HUES64 (cell line): Measurements from ENCODE around the gene CDH4.

ENCODE experiments used
- H3K27ac ChIP-seq: 2 replicates; pipeline ENCODE4 v1.7.0; 2013; ENCODE audit warnings: low read depth, low read length, inconsistent platforms
- H3K27me3 ChIP-seq: 2 replicates; pipeline ENCODE4 v1.6.1; 2013; ENCODE audit warnings: mild to moderate bottlenecking, low read length; ENCODE audit not compliant: insufficient read depth
- H3K36me3 ChIP-seq: 2 replicates; pipeline ENCODE4 v1.6.1; 2013; ENCODE audit warnings: mild to moderate bottlenecking, low read length; ENCODE audit not compliant: insufficient read depth
- H3K4me1 ChIP-seq: 2 replicates; pipeline ENCODE4 v1.6.1; 2013; ENCODE audit warnings: mild to moderate bottlenecking, low read length, moderate library complexity; ENCODE audit not compliant: insufficient read depth
- H3K4me3 ChIP-seq: 2 replicates; pipeline ENCODE4 v1.5.1; 2013; ENCODE audit warnings: mild to moderate bottlenecking, low read length, moderate library complexity
- H3K9ac ChIP-seq: 2 replicates; pipeline ENCODE4 v1.6.1; 2013; ENCODE audit warnings: mild to moderate bottlenecking, low read depth, low read length
- H3K9me3 ChIP-seq: 2 replicates; pipeline ENCODE4 v1.6.1; 2013; ENCODE audit warnings: low read depth, low read length; ENCODE audit not compliant: insufficient read depth
- WGBS: fragments of 150-250, 120-280 bp; methylation state at CpG from one replicate; pipeline ENCODE4 v1.1.7; 2013; ENCODE audit warnings: missing lambda C conversion rate; 5-methylcytosine and 5-hydroxymethylcytosine counted together

The CDH4 gene

DNA sequence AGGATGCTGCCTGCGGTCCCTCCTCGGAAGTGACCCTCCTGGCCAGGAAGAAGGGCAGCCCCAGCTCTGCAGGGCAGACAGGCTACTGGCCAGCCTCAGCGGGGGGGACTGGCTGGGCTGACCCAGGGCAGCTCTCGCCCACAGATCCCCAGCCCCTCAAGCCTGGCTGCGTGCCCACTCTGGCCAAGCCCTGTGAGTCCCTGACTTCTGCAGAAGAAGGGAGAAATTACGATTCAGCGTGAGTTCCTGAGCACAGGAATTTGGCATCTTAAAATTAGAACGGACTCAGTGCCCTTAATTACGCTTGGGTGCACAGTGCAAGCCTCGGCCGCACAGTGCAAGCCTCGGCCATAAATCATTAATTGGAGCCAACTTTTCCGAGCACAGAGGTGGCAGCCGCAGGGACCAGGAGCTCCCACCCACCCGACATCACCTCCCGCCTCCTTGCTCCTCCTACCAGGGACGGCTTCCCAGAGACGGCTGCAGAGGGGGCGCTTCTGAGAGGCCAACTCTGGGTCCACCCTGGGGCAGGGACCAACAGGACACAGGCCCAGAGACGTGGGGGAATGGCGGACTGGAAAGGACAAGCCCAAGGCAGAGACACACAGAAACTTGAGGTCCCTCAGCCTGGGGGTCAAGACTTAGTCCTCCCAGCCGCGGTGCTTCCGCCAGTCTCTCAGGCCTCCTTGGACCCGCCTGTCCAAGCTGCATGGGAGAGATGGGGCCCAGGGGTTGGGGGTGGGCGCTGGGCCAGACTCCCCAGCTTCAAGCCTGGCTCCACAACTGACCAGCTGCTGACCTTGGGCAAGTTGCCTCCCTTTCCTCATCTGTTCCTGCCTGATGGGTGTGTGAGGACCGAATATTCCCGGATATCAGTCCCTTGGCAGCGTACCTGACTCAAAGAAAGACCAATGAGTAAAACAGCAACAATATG lies 648.2 kb downstream of the CDH4 start:
- no peak overlapping the region for H3K4me3 ChIP-seq
- no peak overlapping the region for H3K27ac ChIP-seq
- H3K9me3 ChIP-seq: no peaks in the 10 kb centered on the region
- H3K9ac ChIP-seq: no peak overlapping the region
- H3K36me3 ChIP-seq: no peaks in the 10 kb centered on the region
- 76% methylated on average over 28 of the region's 29 CpGs for WGBS
- no peaks in the 10 kb centered on the region for H3K4me1 ChIP-seq
- no peaks in the 10 kb centered on the region; the same call in 1 of the 2 replicates for H3K27me3 ChIP-seq

GRCh38 chr20:61900945-61901293 lies 648.9 kb downstream of the CDH4 start:
- H3K9ac ChIP-seq: no peak overlapping the region

GRCh38 chr20:61901392-61902220 lies 649.5 kb downstream of the CDH4 start:
- H3K4me1 ChIP-seq: no peaks in the 10 kb centered on the region
- no peak overlapping the region for H3K9ac ChIP-seq
- no peaks in the 10 kb centered on the region for H3K9me3 ChIP-seq
- 94% methylated on average over 35 of the region's 35 CpGs for WGBS
- no peak overlapping the region for H3K4me3 ChIP-seq
- no peaks in the 10 kb centered on the region for H3K36me3 ChIP-seq
- H3K27ac ChIP-seq: no peak overlapping the region
- no peaks in the 10 kb centered on the region; the same call in 1 of the 2 replicates for H3K27me3 ChIP-seq

More at GRCh38 chr20:61900945-61901293, 648.9 kb downstream of the CDH4 start:
- H3K27ac ChIP-seq: no peak overlapping the region
- no peaks in the 10 kb centered on the region for H3K9me3 ChIP-seq
- no peaks in the 10 kb centered on the region for H3K4me1 ChIP-seq
- no peak overlapping the region for H3K4me3 ChIP-seq
- WGBS: 91% methylated on average over 4 of the region's 4 CpGs
- H3K27me3 ChIP-seq: no peaks in the 10 kb centered on the region; the same call in 1 of the 2 replicates
- no peaks in the 10 kb centered on the region for H3K36me3 ChIP-seq

DNA sequence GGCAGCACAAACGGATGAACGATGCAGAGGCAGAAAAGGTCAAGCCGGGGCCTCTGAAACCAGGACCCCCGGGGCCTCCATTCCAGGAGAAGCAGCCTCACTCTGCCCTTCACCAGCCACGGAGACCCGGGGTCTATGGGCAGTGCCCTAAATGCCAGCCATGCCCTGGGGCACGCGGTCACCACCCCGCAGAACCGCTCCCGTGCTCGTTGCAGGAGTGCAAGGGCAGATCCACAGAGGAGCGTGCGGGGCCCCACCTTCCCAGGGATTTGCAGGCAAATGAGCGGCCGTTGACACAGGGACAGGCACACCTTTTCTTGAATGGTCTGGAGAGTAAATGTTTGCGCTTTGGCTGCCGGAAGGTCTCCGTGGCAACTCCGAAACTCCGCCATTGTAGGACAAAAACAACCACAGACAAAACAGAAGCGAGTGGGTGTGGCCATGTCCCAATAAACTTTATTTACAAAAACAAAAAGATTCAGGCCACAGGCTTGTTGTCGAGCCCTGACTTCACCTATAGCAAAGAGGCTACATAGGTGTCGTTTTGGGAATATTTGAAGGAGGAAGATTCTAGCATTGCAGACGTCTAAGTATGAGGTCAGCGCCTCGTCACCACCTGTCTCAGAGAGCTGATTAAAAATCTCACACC lies 650.3 kb downstream of the CDH4 start:
- Histone ChIP-seq H3K36me3 (no peaks in the 10 kb centered on the region), H3K4me1 (no peaks in the 10 kb centered on the region), H3K9me3 (no peaks in the 10 kb centered on the region), H3K27ac (no peak overlapping the region), H3K9ac (no peak overlapping the region), H3K4me3 (no peak overlapping the region), H3K27me3 (no peaks in the 10 kb centered on the region; the same call in 1 of the 2 replicates)
- WGBS: 92% methylated on average over 27 of the region's 27 CpGs

DNA sequence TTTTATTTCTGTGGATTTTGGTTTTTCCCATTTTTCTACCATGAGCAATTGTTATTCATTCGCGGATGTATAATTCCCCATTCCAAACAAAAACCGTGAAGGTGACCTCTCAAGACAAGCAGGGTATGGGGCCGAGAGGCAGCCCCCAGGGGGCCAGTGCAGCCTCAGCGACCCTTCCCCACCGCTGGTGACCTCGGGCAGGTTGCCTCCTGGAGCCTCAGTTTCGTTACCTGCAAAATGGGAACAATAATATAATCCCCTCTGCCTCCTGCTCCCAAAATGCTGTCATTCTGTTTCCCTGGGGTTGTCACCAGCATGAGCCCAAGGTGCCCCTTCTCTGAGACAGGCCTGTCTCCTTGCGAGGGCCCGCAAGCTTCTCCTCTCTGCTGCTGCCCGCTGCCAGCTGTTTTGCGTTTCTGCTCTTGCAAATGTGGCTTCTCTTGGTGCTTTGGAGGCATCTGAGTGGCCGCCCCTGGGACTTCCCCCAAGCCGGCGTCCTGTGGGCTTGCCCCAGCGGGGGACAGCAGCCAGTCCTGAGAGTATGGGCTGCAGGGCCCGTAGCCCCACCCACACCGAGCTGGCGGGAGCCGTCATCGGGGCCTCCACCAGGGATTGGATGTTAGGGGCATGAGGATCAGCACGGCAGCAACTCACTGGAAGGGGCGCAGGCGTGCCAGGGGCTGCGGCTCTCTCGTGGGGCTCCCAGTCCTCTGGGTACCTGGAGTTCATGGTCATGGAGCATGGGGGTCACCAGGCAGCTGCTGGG lies 651.7 kb downstream of the CDH4 start:
- H3K36me3 ChIP-seq: no peaks in the 10 kb centered on the region
- 88% methylated on average over 25 of the region's 26 CpGs for WGBS
- H3K9me3 ChIP-seq: no peaks in the 10 kb centered on the region
- no peaks in the 10 kb centered on the region; the same call in 1 of the 2 replicates for H3K27me3 ChIP-seq
- H3K27ac ChIP-seq: no peak overlapping the region
- H3K4me1 ChIP-seq: no peaks in the 10 kb centered on the region
- no peak overlapping the region for H3K4me3 ChIP-seq
- H3K9ac ChIP-seq: no peak overlapping the region

- no peak overlapping the region for H3K9ac ChIP-seq
- H3K27me3 ChIP-seq: no peaks in the 10 kb centered on the region; the same call in 1 of the 2 replicates
- no peaks in the 10 kb centered on the region for H3K4me1 ChIP-seq
- no peak overlapping the region for H3K27ac ChIP-seq
- WGBS: 96% methylated on average over 14 of the region's 14 CpGs
- no peaks in the 10 kb centered on the region for H3K36me3 ChIP-seq
- H3K9me3 ChIP-seq: no peaks in the 10 kb centered on the region
- H3K4me3 ChIP-seq: no peak overlapping the region
These were observed 652.4 kb downstream of the CDH4 start for GRCh38 chr20:61904456-61904855.

DNA sequence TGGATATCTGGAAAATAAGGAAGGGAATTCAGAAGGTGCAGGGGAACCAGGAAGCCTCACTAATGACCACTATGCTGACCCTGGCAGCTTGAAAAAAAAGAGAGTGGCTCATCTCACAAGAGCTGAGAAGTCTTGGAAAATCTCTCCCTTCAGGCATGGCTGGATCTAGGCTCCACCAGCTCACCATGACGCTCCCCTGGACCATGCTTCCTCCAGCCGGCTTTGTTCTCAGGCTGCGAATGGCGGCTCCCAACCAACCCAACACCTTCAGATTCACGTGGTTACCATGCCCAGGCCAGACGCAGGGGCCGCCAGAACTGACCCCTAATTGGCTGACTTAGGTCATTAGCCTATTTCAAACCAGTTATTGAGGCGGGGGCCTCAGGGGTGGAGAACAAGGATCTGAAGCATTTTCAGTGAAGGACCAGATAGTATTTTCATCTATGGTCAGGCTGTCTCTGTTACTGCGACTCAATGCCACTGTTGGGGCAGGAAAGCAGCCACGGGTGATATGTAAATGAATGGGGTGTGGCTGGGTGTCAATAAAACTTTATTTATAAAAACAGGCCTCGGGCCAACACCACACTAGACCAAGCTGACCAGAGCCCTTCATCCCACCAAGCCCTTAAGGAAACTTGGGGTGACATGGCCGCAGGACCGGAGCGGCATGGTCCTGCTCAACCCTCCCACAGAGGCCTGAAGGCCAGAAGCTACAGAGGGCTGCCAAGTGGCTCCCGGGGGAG lies 653.9 kb downstream of the CDH4 start:
- Histone ChIP-seq H3K4me1 (no peaks in the 10 kb centered on the region), H3K9me3 (no peaks in the 10 kb centered on the region), H3K4me3 (no peak overlapping the region), H3K9ac (no peak overlapping the region), H3K27ac (no peak overlapping the region), H3K36me3 (no peaks in the 10 kb centered on the region), H3K27me3 (no peaks in the 10 kb centered on the region; the same call in 1 of the 2 replicates)
- WGBS: 94% methylated on average over 15 of the region's 15 CpGs

DNA sequence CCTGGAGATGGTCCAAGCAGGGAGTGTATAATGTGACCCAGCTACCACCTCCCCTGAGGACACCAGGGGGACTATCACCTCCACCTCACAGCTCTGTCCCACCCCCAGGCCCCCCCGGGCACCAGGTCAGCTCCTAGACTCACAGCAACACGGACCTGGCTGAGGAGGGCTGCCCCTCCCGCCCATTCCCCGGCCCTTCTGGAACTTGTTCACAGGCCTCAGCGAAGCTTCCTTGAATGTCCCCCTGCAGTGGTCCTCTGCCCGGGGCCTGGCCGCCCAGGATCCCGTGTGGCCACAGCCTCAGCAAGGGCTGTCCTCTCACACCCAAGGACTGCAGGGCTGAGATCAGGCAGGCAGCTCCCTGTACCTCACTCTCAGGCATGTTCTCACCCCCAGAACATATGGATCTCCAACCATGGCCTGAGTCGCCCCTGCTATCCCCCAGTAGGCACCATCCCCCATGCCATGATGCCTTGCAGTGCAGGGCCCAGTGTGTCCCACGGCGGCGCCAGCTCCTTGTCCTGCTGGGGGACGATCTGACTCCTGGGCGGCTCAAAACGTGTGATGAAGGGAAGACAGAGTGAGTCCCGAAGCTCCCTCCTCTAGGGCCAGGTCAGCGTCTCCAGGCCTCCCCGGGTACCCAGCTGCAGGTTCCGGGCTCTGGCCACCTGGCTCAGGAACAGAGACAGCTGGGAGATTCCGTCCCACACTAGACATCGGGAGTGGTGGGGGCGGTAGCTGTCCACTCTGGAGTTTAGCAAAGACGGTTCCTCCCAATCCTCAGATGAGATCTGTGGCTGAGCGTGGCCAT lies 655.2 kb downstream of the CDH4 start:
- Histone ChIP-seq H3K4me1 (no peaks in the 10 kb centered on the region), H3K4me3 (no peak overlapping the region), H3K36me3 (no peaks in the 10 kb centered on the region), H3K9ac (no peak overlapping the region), H3K27ac (no peak overlapping the region), H3K27me3 (no peaks in the 10 kb centered on the region; the same call in 1 of the 2 replicates), H3K9me3 (no peaks in the 10 kb centered on the region)
- 93% methylated on average over 24 of the region's 24 CpGs for WGBS

DNA sequence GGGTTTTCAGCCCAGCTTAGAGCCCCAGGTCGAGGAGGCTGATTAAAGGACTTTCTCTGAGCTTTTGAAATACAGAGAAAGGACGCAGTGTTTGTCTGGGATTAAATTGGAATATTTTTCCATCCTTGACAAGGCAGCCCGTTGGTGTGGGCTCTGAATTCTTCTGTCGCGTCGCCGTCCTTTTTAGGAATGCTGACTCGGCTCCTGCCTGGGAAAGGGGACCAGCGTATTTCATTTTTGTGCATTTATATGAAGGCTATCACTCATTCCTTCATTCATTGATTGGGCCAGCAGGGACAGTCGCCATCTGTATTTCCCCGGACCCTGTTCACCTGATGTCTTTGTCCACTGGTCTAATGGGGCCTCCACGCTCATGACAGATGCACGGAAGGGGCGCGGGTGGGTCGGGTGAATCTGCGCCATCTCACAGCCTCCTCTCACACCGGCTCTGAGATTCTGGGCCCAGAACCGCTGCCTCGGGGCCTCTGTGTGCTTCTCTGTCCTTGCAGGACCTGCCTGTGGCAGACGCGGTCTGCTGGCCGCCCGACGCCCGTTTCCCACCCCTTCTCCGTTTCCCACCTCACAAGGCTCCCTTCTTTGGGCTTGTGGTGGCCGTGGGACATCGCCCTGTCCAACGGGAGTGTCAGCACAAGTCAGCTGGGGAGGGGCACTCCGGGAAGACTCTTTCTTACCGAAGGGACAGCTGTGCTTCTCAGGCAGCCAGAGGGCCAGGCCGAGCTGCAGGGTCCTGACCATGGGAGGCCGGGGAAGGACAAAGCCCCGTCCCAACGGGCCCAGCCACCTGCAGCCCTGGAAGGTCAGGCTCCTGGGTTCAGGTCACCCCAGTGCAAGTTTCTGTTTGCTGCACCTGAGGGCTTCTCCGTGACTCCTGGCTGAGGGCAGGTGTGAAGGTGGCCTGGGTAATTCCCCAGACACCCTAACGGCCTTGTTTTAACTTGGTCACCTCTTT lies 656.3 kb downstream of the CDH4 start:
- Histone ChIP-seq H3K27ac (no peak overlapping the region), H3K27me3 (no peaks in the 10 kb centered on the region; the same call in 1 of the 2 replicates), H3K9ac (no peak overlapping the region), H3K4me3 (no peak overlapping the region), H3K36me3 (no peaks in the 10 kb centered on the region), H3K4me1 (no peaks in the 10 kb centered on the region), H3K9me3 (no peaks in the 10 kb centered on the region)
- WGBS: 89% methylated on average over 38 of the region's 38 CpGs
